ENCODE results near the gene E2F6. TPM values are rescaled to one million over a fixed set of nuclear protein-coding genes. Genes with fewer than 3 reads are reported as not detected.

Gene E2F6
- total and polyA plus RNA-seq, 2 of the 4 experiments (the other 2 are of a cell fraction), result 8.2 to 10.9 TPM

GRCh38 chr2:11505652-11506610, 40.0 kb upstream of the E2F6 start:
- Histone ChIP-seq H4K5ac (ENCODE audit: low read depth, low read length) (no peak overlapping the region), H3K79me1 (ENCODE audit: low read depth in 1 of 2, low read length in 2 of 2) (no peaks in the 10 kb centered on the region), H3K4me2 (ENCODE audit: low read depth, low read length) (no peak overlapping the region), H3K27ac (ENCODE audit: insufficient read depth, low read length) (no peak overlapping the region), H3K4me3 (ENCODE audit: insufficient read depth, low read depth, low read length) (no peak overlapping the region), H2AFZ (replicated peaks; ENCODE audit: low read length, poor library complexity) (no peak overlapping the region), H2AK5ac (ENCODE audit: low read depth, low read length) (no peak overlapping the region), H2BK15ac (ENCODE audit: low read depth, low read length) (no peak overlapping the region), H3K23ac (ENCODE audit: low read depth, low read length) (no peak overlapping the region), H3K9me3 (ENCODE audit: control insufficient read depth, insufficient read depth, low read length) (peaks cover 4% of the 10 kb centered on the region; the same call in 1 of the 2 replicates), H3K56ac (ENCODE audit: extremely low read depth, insufficient read depth, low read length) (no peak overlapping the region), H3K36me3 (ENCODE audit: control insufficient read depth, insufficient read depth, low read length) (no peaks in the 10 kb centered on the region), H3K18ac (ENCODE audit: low read depth, low read length) (no peak overlapping the region), H3K14ac (replicated peaks; ENCODE audit: low read depth, low read length) (no peak overlapping the region), H2BK20ac (ENCODE audit: low read depth, low read length) (no peak overlapping the region), H3K4ac (ENCODE audit: low read depth, low read length) (no peak overlapping the region), H4K91ac (ENCODE audit: insufficient read depth, low read depth, low read length) (no peak overlapping the region), H2BK120ac (ENCODE audit: low read depth, low read length) (no peak overlapping the region), H2BK5ac (ENCODE audit: low read depth, low read length, poor library complexity, severe bottlenecking) (no peak overlapping the region), H3K9me1 (ENCODE audit: insufficient read depth, low read length) (no peaks in the 10 kb centered on the region; the same call in 1 of the 2 replicates), H4K8ac (ENCODE audit: low read depth in 2 of 2, low read length in 2 of 2) (no peak overlapping the region), H3K4me1 (ENCODE audit: control insufficient read depth, insufficient read depth, low read length) (no peaks in the 10 kb centered on the region; the same call in 1 of the 2 replicates), H2AK9ac (replicated peaks; ENCODE audit: low read depth, low read length, poor library complexity) (no peak overlapping the region), H3K27me3 (ENCODE audit: control insufficient read depth, insufficient read depth, low read length) (peaks cover 15% of the 10 kb centered on the region), H4K20me1 (ENCODE audit: insufficient read depth, low read length) (no peaks in the 10 kb centered on the region), H3K9ac (ENCODE audit: low read depth, low read length) (no peak overlapping the region)
- DNase-seq (no peak), ATAC-seq (ENCODE audit: low read depth) (no peak)
- intact Hi-C loops (cut with micrococcal nuclease), result loop anchor here (10.0 kb wide), 1 partner anchor 1069 kb away; no protein-coding TSS in a partner anchor
- ChIA-PET POLR2A (ENCODE audit: unreplicated experiment) (interaction anchor here (0.5 kb wide), 1 partner anchor 86 kb away, joined by 14 read pairs; no protein-coding TSS in a partner anchor), CTCF (no interaction called here)
- no TSS peak for BruUV-seq (replicated peaks)
- dilution Hi-C loops (cut with HindIII; ENCODE audit: low sequenced_read_pairs, unreplicated experiment), result no loop called here
- WGBS, 2 experiments (ENCODE audit: extremely low coverage in 2 of 2, insufficient read length in 1 of 2), result 64% methylated on average over 5 of the region's 11 CpGs; no CpG with 5 or more reads in 1 of the 2 experiments
- in situ Hi-C loops (cut with MboI; ENCODE audit: low sequenced_read_pairs), result no loop called here
- TF ChIP-seq RAD21 (IDR thresholded peaks at IDR 0.05; ENCODE audit: low read length), result no peak
- no peak for TF ChIP-seq USF2 (IDR thresholded peaks at IDR 0.05; ENCODE audit: low read depth, low read length)
- TF ChIP-seq CTCF (conservative IDR thresholded peaks at IDR 0.05; ENCODE audit: low read depth, low read length), result no peak
- TF ChIP-seq RFX5 (IDR thresholded peaks at IDR 0.05; ENCODE audit: low read depth, low read length), result no peak
- no peak for TF ChIP-seq NFE2L2 (IDR thresholded peaks at IDR 0.05; ENCODE audit: low read depth, low read length)
- TF ChIP-seq BHLHE40 (IDR thresholded peaks at IDR 0.05; ENCODE audit: low read depth, low read length), result no peak
- no peak for TF ChIP-seq CHD1 (IDR thresholded peaks at IDR 0.05; ENCODE audit: low read depth, low read length)
- TF ChIP-seq MAFK (IDR thresholded peaks at IDR 0.05; ENCODE audit: low read depth, low read length), result no peak
- TF ChIP-seq POLR2A (IDR thresholded peaks at IDR 0.05; ENCODE audit: low read depth, low read length), result no peak
- TF ChIP-seq, protein P1, sequence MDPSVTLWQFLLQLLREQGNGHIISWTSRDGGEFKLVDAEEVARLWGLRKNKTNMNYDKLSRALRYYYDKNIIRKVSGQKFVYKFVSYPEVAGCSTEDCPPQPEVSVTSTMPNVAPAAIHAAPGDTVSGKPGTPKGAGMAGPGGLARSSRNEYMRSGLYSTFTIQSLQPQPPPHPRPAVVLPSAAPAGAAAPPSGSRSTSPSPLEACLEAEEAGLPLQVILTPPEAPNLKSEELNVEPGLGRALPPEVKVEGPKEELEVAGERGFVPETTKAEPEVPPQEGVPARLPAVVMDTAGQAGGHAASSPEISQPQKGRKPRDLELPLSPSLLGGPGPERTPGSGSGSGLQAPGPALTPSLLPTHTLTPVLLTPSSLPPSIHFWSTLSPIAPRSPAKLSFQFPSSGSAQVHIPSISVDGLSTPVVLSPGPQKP (IDR thresholded peaks at IDR 0.05; ENCODE audit: borderline replicate concordance, low read depth, low read length), result no peak
- TF ChIP-seq SMC3 (IDR thresholded peaks at IDR 0.05; ENCODE audit: low read depth, low read length), result no peak
- TF ChIP-seq RCOR1 (IDR thresholded peaks at IDR 0.05; ENCODE audit: insufficient replicate concordance, low read length), result no peak
- no peak for TF ChIP-seq MAZ (IDR thresholded peaks at IDR 0.05; ENCODE audit: borderline replicate concordance, low read depth, low read length)
- no peak for TF ChIP-seq FOS (IDR thresholded peaks at IDR 0.05; ENCODE audit: low read depth, low read length)
